Activated CD8-positive, alpha-beta memory T cell treated with anti-CD3 and anti-CD28 coated beads for 24 hours (primary cell): ENCODE data around the gene ANKMY1.

Experiments
- DNase-seq: peaks from one replicate; pipeline ENCODE4 v3.0.0-alpha.2; 2020

Gene ANKMY1

GRCh38 chr2:240557808-240558207, at the start of gene ANKMY1:
TSS of gene ANKMY1 (minus strand) at chr2:240557988. CDS start at chr2:240557335, 653 bp downstream.
- peak; percentile 86 for DNase-seq

GRCh38 chr2:240605867-240606743, 48.3 kb upstream of the ANKMY1 start:
- no peak for DNase-seq

GRCh38 chr2:240604939-240605716, 47.3 kb upstream of the ANKMY1 start:
- no peak for DNase-seq

GRCh38 chr2:240604291-240604938, 46.6 kb upstream of the ANKMY1 start:
- DNase-seq: no peak

- DNase-seq: no peak
Measured at GRCh38 chr2:240603846-240604245, 46.1 kb upstream of the ANKMY1 start.

- no peak for DNase-seq
Measured at GRCh38 chr2:240603081-240603835, 45.5 kb upstream of the ANKMY1 start.

GRCh38 chr2:240602266-240603050, 44.7 kb upstream of the ANKMY1 start:
- DNase-seq: no peak

- no peak for DNase-seq
Measured at GRCh38 chr2:240601831-240602160, 44.0 kb upstream of the ANKMY1 start.

GRCh38 chr2:240601061-240601830, 43.5 kb upstream of the ANKMY1 start:
- DNase-seq: no peak

- no peak for DNase-seq
Measured at GRCh38 chr2:240600451-240600961, 42.7 kb upstream of the ANKMY1 start.

- no peak for DNase-seq
Measured at GRCh38 chr2:240599141-240599583, 41.4 kb upstream of the ANKMY1 start.

GRCh38 chr2:240598311-240598911, 40.6 kb upstream of the ANKMY1 start:
- DNase-seq: no peak

GRCh38 chr2:240597419-240598181, 39.8 kb upstream of the ANKMY1 start:
- no peak for DNase-seq

- DNase-seq: no peak
Measured at GRCh38 chr2:240597054-240597418, 39.2 kb upstream of the ANKMY1 start.

GRCh38 chr2:240596491-240596931, 38.7 kb upstream of the ANKMY1 start:
- DNase-seq: no peak

GRCh38 chr2:240596080-240596460, 38.3 kb upstream of the ANKMY1 start:
- no peak for DNase-seq

GRCh38 chr2:240595381-240596079, 37.7 kb upstream of the ANKMY1 start:
- no peak for DNase-seq

- DNase-seq: no peak
Measured at GRCh38 chr2:240594511-240595380, 37.0 kb upstream of the ANKMY1 start.
